COLO829 (cell line): ENCODE data around the gene THY1.

Experiments used
- DNase-seq: peaks from one replicate; pipeline ENCODE4 v3.0.0; 2012; ENCODE audit warnings: low spot score

Gene THY1

GRCh38 chr11:119369132-119369925 is 53.6 kb downstream of the THY1 start:
- no peak for DNase-seq

- no peak for DNase-seq
Observed at GRCh38 chr11:119368121-119369034, 54.6 kb downstream of the THY1 start.

- DNase-seq: no peak
Observed at GRCh38 chr11:119367661-119368120, 55.3 kb downstream of the THY1 start.
